Measurements from ENCODE around the gene TUBD1. TPM values are rescaled to one million over a fixed set of nuclear protein-coding genes. Genes with fewer than 3 reads are reported as not detected.
"Not testable (repeated sequence)": the region's sequence is repeated elsewhere in the genome, so short reads cannot be mapped to it uniquely, and the experiment has no call there.

The TUBD1 gene
- 7.6 TPM in 2 replicates for total RNA-seq

- no peak for TF ChIP-seq CTCF (IDR thresholded peaks at IDR 0.05; ENCODE audit: insufficient read depth, low read length, severe bottlenecking)
- Histone ChIP-seq H3K27me3 (ENCODE audit: control insufficient read depth, insufficient read depth, low read length) (no peaks in the 10 kb centered on the region), H3K36me3 (ENCODE audit: control insufficient read depth, insufficient read depth, low read length) (no peaks in the 10 kb centered on the region), H3K4me3 (ENCODE audit: low read depth, low read length) (peak within 1 kb of the TSS; percentile 74)
- DNase-seq (ENCODE audit: low read depth) = peak; percentile 100
- peak; percentile 43 for FAIRE-seq
Observed at GRCh38 chr17:59892924-59893675, at the start of gene TUBD1, which contains the start of gene RPS6KB1. Gene TUBD1 (minus strand): TSS chr17:59892943. CDS start chr17:59891002, 1,941 bp downstream. Gene RPS6KB1 (plus strand): TSS chr17:59893121. CDS start chr17:59893185, 64 bp downstream.

- no peak for TF ChIP-seq CTCF (IDR thresholded peaks at IDR 0.05; ENCODE audit: insufficient read depth, low read length, severe bottlenecking)
- DNase-seq (ENCODE audit: low read depth) (no peak), FAIRE-seq (no peak)
- Histone ChIP-seq H3K4me3 (ENCODE audit: low read depth, low read length) (no peak overlapping the region), H3K36me3 (ENCODE audit: control insufficient read depth, insufficient read depth, low read length) (peaks cover 3% of the 10 kb centered on the region), H3K27me3 (ENCODE audit: control insufficient read depth, insufficient read depth, low read length) (no peaks in the 10 kb centered on the region)
Observed at GRCh38 chr17:59941131-59941530, 48.4 kb upstream of the TUBD1 start.

GRCh38 chr17:59940697-59941096, 48.0 kb upstream of the TUBD1 start:
- H3K4me3 ChIP-seq (ENCODE audit: low read depth, low read length); H3K36me3 ChIP-seq (ENCODE audit: control insufficient read depth, insufficient read depth, low read length); H3K27me3 ChIP-seq (ENCODE audit: control insufficient read depth, insufficient read depth, low read length); FAIRE-seq: not testable (repeated sequence)
- DNase-seq (ENCODE audit: low read depth) = peak; percentile 72

- H3K4me3 ChIP-seq (ENCODE audit: low read depth, low read length); DNase-seq (ENCODE audit: low read depth); H3K27me3 ChIP-seq (ENCODE audit: control insufficient read depth, insufficient read depth, low read length); H3K36me3 ChIP-seq (ENCODE audit: control insufficient read depth, insufficient read depth, low read length); FAIRE-seq: not testable (repeated sequence)
Observed at GRCh38 chr17:59933317-59933716, 40.6 kb upstream of the TUBD1 start.

- not testable (repeated sequence) for FAIRE-seq; H3K27me3 ChIP-seq (ENCODE audit: control insufficient read depth, insufficient read depth, low read length); H3K4me3 ChIP-seq (ENCODE audit: low read depth, low read length); H3K36me3 ChIP-seq (ENCODE audit: control insufficient read depth, insufficient read depth, low read length)
- peak; percentile 20 for DNase-seq (ENCODE audit: low read depth)
Observed at GRCh38 chr17:59930768-59931167, 38.0 kb upstream of the TUBD1 start.

- H3K27me3 ChIP-seq (ENCODE audit: control insufficient read depth, insufficient read depth, low read length); DNase-seq (ENCODE audit: low read depth); H3K36me3 ChIP-seq (ENCODE audit: control insufficient read depth, insufficient read depth, low read length); FAIRE-seq; H3K4me3 ChIP-seq (ENCODE audit: low read depth, low read length): not testable (repeated sequence)
Observed at GRCh38 chr17:59930121-59930520, 37.4 kb upstream of the TUBD1 start.

- FAIRE-seq; DNase-seq (ENCODE audit: low read depth); H3K4me3 ChIP-seq (ENCODE audit: low read depth, low read length); H3K27me3 ChIP-seq (ENCODE audit: control insufficient read depth, insufficient read depth, low read length); H3K36me3 ChIP-seq (ENCODE audit: control insufficient read depth, insufficient read depth, low read length): not testable (repeated sequence)
Observed at GRCh38 chr17:59920637-59921036, 27.9 kb upstream of the TUBD1 start.

- no peak for TF ChIP-seq CTCF (IDR thresholded peaks at IDR 0.05; ENCODE audit: insufficient read depth, low read length, severe bottlenecking)
- Histone ChIP-seq H3K4me3 (ENCODE audit: low read depth, low read length) (no peak overlapping the region), H3K27me3 (ENCODE audit: control insufficient read depth, insufficient read depth, low read length) (no peaks in the 10 kb centered on the region), H3K36me3 (ENCODE audit: control insufficient read depth, insufficient read depth, low read length) (peaks cover 10% of the 10 kb centered on the region)
- FAIRE-seq = no peak
- DNase-seq (ENCODE audit: low read depth) = no peak
Observed at GRCh38 chr17:59916446-59916845, 23.7 kb upstream of the TUBD1 start.

Data from bronchial epithelial cell (primary cell).